ENCODE results near the gene CCL1.

Gene CCL1, protein sequence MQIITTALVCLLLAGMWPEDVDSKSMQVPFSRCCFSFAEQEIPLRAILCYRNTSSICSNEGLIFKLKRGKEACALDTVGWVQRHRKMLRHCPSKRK

GRCh38 chr17:34363183-34363661, at the start of gene CCL1:
TSS of gene CCL1 (minus strand) at chr17:34363233. CDS start at chr17:34363161, 72 bp downstream.
- no peak within 1 kb of the TSS for H3K4me3 Mint-ChIP-seq
- ATAC-seq (replicated peaks; ENCODE audit: extremely low read depth, poor library complexity, severe bottlenecking) = no peak
- H3K4me1 Mint-ChIP-seq = no peaks in the 10 kb centered on the region
- H3K27ac Mint-ChIP-seq (ENCODE audit: low read depth) = no peak within 1 kb of the TSS
- H3K9me3 Mint-ChIP-seq = no peaks in the 10 kb centered on the region
- H3K36me3 Mint-ChIP-seq (ENCODE audit: insufficient read depth) = no peaks in the 10 kb centered on the region
- peaks cover 28% of the 10 kb centered on the region for H3K27me3 Mint-ChIP-seq
- no peak for DNase-seq (ENCODE audit: low spot score in 2 of 2)

DNA sequence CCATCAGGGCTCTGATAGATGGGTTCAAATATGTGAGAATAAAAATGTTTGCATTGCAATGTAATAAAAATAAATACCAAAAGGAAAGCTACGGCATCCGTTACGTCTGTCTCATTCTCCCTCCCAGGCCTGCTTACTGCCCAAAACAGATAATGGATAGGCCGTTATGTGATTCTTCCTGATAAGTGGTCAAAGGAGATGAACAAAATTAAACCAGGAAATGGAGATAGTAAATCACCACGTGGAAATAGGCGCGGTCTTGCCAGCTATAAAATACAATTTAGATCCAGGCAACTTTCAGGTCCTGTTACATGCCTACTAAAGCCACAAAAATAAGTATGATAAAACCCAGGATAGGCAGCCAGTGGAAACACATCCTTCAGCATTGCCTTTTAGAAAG, 49.5 kb upstream of the CCL1 start:
- Mint-ChIP-seq H3K27me3 (peaks cover 58% of the 10 kb centered on the region), H3K4me3 (no peak overlapping the region), H3K27ac (ENCODE audit: low read depth) (no peak overlapping the region), H3K36me3 (ENCODE audit: insufficient read depth) (no peaks in the 10 kb centered on the region), H3K9me3 (no peaks in the 10 kb centered on the region), H3K4me1 (no peaks in the 10 kb centered on the region)
- no peak for DNase-seq (ENCODE audit: low spot score in 2 of 2)
- ATAC-seq (replicated peaks; ENCODE audit: extremely low read depth, poor library complexity, severe bottlenecking) = no peak

DNA sequence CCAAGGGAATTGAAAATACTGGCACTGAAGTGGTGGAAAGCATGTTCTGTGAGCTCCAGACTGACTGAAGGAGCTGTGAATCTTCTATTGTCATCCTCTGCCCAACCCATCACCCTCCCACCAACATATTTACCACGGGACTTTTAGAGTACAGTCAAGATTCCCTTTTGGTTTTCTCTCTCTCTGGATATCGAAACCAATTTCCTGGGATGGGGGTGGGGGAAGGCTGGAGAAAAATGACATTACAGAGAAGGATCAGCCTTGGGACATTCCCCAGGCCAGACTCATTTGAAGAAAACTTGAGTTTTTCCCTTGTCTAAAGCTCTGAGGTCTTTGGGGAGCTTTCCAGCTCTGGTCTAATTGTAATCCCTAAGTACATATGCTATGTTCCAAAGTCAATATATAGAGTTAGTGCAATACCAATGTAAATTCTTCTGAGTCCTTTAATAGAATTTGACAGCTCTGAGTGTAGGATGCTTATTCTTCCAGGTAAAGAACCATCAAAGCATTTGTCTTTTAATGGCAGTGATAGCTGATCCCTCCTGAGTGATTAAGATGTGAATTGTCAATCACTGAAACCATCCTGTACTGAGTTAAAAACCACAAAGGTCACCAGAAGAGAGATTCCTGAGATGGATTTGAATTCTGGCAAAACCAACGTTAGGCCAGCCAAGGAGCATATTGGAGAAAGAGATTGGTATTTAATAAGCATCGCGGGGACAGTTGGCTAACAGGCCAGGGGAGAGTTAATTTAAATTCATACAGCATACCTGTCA, 48.8 kb upstream of the CCL1 start:
- Mint-ChIP-seq H3K4me1 (no peaks in the 10 kb centered on the region), H3K9me3 (no peaks in the 10 kb centered on the region), H3K27me3 (peaks cover 65% of the 10 kb centered on the region), H3K4me3 (no peak overlapping the region), H3K36me3 (ENCODE audit: insufficient read depth) (no peaks in the 10 kb centered on the region), H3K27ac (ENCODE audit: low read depth) (no peak overlapping the region)
- DNase-seq (ENCODE audit: low spot score in 2 of 2) (no peak), ATAC-seq (replicated peaks; ENCODE audit: extremely low read depth, poor library complexity, severe bottlenecking) (no peak)

DNA sequence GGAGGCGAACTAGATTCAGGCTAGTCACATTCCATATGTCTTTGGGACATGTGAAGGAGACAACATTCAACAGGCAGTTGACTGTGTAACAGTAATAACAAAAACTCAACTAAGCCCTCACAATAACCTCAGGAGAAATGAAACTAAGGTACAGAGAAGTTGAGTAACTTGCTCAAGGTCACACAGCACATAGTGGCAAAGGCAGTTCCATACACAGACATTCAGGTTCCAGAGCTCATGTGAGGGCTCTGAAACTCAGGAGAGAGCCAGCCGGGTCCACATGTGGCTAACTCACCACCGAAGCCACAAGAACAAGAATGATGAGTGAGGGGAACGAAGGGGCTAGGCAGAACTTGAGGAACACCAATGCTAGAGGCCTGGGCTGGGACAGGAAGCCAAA, 46.3 kb upstream of the CCL1 start:
- H3K4me3 Mint-ChIP-seq = no peak overlapping the region
- no peak overlapping the region for H3K27ac Mint-ChIP-seq (ENCODE audit: low read depth)
- H3K4me1 Mint-ChIP-seq = no peaks in the 10 kb centered on the region
- H3K36me3 Mint-ChIP-seq (ENCODE audit: insufficient read depth) = no peaks in the 10 kb centered on the region
- H3K9me3 Mint-ChIP-seq = no peaks in the 10 kb centered on the region
- H3K27me3 Mint-ChIP-seq = peaks cover 57% of the 10 kb centered on the region
- no peak for DNase-seq (ENCODE audit: low spot score in 2 of 2)
- no peak for ATAC-seq (replicated peaks; ENCODE audit: extremely low read depth, poor library complexity, severe bottlenecking)

DNA sequence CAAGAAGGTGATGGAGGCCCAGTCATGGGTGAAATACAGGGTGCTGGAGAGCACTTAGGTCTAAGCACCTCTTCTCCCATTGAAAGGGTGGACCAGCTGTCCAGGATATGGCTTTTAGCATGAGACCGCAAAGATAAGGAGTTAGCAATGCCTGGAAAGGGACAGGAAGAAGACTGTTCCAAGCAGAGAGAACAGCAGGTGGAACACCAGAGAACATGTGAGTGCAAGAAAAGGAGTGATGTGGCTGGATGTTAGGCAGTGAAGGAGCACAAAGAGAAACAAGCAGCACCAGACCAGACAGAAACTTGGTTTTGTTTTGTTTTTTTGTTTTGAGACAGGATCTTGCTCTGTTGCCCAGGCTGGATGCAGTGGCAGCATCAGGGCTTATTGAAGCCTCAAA, 45.4 kb upstream of the CCL1 start:
- no peaks in the 10 kb centered on the region for H3K4me1 Mint-ChIP-seq
- no peaks in the 10 kb centered on the region for H3K36me3 Mint-ChIP-seq (ENCODE audit: insufficient read depth)
- H3K27me3 Mint-ChIP-seq = peaks cover 51% of the 10 kb centered on the region
- no peak for DNase-seq (ENCODE audit: low spot score in 2 of 2)
- no peaks in the 10 kb centered on the region for H3K9me3 Mint-ChIP-seq
- no peak overlapping the region for H3K4me3 Mint-ChIP-seq
- H3K27ac Mint-ChIP-seq (ENCODE audit: low read depth) = no peak overlapping the region
- ATAC-seq (replicated peaks; ENCODE audit: extremely low read depth, poor library complexity, severe bottlenecking) = no peak

DNA sequence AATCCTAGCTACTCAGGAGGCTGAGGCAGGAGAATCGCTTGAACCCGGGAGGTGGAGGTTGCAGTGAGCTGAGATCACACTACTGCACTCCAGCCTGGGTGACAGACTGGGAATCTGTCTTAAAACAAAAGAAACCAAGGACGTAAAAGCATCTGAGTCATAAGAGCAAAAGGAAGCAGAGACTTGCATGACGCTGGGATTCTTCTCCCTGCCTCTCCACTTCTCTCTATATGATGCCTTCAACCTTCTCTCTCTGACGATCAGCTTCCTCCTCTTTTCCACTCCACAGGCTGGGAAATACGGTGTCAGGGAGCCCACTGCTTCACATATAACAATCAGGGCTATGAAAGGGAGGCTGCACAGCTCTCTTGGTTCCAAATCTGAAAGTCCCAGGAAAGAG, 43.2 kb upstream of the CCL1 start:
- H3K27ac Mint-ChIP-seq (ENCODE audit: low read depth) = no peak overlapping the region
- peaks cover 47% of the 10 kb centered on the region for H3K27me3 Mint-ChIP-seq
- no peaks in the 10 kb centered on the region for H3K4me1 Mint-ChIP-seq
- no peak for DNase-seq (ENCODE audit: low spot score in 2 of 2)
- ATAC-seq (replicated peaks; ENCODE audit: extremely low read depth, poor library complexity, severe bottlenecking) = no peak
- H3K9me3 Mint-ChIP-seq = no peaks in the 10 kb centered on the region
- H3K4me3 Mint-ChIP-seq = no peak overlapping the region
- H3K36me3 Mint-ChIP-seq (ENCODE audit: insufficient read depth) = no peaks in the 10 kb centered on the region

DNA sequence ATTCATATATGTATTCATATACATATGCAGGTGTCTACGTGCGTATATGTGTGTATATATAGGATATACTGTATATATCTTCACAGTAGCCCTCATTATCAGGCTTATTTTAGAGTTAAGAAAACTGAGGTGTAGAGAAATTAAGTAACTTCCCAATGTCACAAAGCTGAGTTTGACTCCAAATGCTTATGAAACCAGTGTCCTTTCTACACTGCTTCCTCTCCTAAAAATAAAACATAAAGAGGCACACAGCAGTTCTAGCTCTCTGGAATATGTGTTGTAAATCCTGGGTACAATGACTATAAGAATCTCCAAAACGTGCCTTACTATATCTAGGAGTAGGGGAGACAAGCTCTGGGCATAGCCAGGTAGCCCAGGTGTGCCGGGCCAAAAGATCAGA, 40.0 kb upstream of the CCL1 start:
- DNase-seq (ENCODE audit: low spot score in 2 of 2) = no peak
- Mint-ChIP-seq H3K27ac (ENCODE audit: low read depth) (no peak overlapping the region), H3K4me3 (no peak overlapping the region), H3K36me3 (ENCODE audit: insufficient read depth) (no peaks in the 10 kb centered on the region), H3K4me1 (no peaks in the 10 kb centered on the region), H3K27me3 (peaks cover 19% of the 10 kb centered on the region), H3K9me3 (no peaks in the 10 kb centered on the region)
- ATAC-seq (replicated peaks; ENCODE audit: extremely low read depth, poor library complexity, severe bottlenecking) = no peak

GRCh38 chr17:34401165-34401564, 38.1 kb upstream of the CCL1 start:
- Mint-ChIP-seq H3K9me3 (no peaks in the 10 kb centered on the region), H3K36me3 (ENCODE audit: insufficient read depth) (no peaks in the 10 kb centered on the region), H3K4me3 (no peak overlapping the region), H3K27me3 (peaks cover 13% of the 10 kb centered on the region), H3K4me1 (no peaks in the 10 kb centered on the region), H3K27ac (ENCODE audit: low read depth) (no peak overlapping the region)
- DNase-seq (ENCODE audit: low spot score in 2 of 2) (no peak), ATAC-seq (replicated peaks; ENCODE audit: extremely low read depth, poor library complexity, severe bottlenecking) (no peak)

- peaks cover 13% of the 10 kb centered on the region for H3K27me3 Mint-ChIP-seq
- no peaks in the 10 kb centered on the region for H3K4me1 Mint-ChIP-seq
- no peak overlapping the region for H3K4me3 Mint-ChIP-seq
- H3K27ac Mint-ChIP-seq (ENCODE audit: low read depth) = no peak overlapping the region
- no peak for DNase-seq (ENCODE audit: low spot score in 2 of 2)
- H3K9me3 Mint-ChIP-seq = no peaks in the 10 kb centered on the region
- ATAC-seq (replicated peaks; ENCODE audit: extremely low read depth, poor library complexity, severe bottlenecking) = no peak
- no peaks in the 10 kb centered on the region for H3K36me3 Mint-ChIP-seq (ENCODE audit: insufficient read depth)
Observed at GRCh38 chr17:34400301-34400931, 37.4 kb upstream of the CCL1 start.

GRCh38 chr17:34399725-34400124, 36.7 kb upstream of the CCL1 start:
- Mint-ChIP-seq H3K4me3 (no peak overlapping the region), H3K9me3 (no peaks in the 10 kb centered on the region), H3K27me3 (peaks cover 13% of the 10 kb centered on the region), H3K36me3 (ENCODE audit: insufficient read depth) (no peaks in the 10 kb centered on the region), H3K27ac (ENCODE audit: low read depth) (no peak overlapping the region), H3K4me1 (no peaks in the 10 kb centered on the region)
- no peak for ATAC-seq (replicated peaks; ENCODE audit: extremely low read depth, poor library complexity, severe bottlenecking)
- DNase-seq (ENCODE audit: low spot score in 2 of 2) = no peak

GRCh38 chr17:34398990-34399389, 36.0 kb upstream of the CCL1 start:
- H3K9me3 Mint-ChIP-seq = no peaks in the 10 kb centered on the region
- no peak overlapping the region for H3K4me3 Mint-ChIP-seq
- H3K27ac Mint-ChIP-seq (ENCODE audit: low read depth) = no peak overlapping the region
- DNase-seq (ENCODE audit: low spot score in 2 of 2) (no peak), ATAC-seq (replicated peaks; ENCODE audit: extremely low read depth, poor library complexity, severe bottlenecking) (peak; percentile 19)
- no peaks in the 10 kb centered on the region for H3K4me1 Mint-ChIP-seq
- no peaks in the 10 kb centered on the region for H3K36me3 Mint-ChIP-seq (ENCODE audit: insufficient read depth)
- peaks cover 13% of the 10 kb centered on the region for H3K27me3 Mint-ChIP-seq

DNA sequence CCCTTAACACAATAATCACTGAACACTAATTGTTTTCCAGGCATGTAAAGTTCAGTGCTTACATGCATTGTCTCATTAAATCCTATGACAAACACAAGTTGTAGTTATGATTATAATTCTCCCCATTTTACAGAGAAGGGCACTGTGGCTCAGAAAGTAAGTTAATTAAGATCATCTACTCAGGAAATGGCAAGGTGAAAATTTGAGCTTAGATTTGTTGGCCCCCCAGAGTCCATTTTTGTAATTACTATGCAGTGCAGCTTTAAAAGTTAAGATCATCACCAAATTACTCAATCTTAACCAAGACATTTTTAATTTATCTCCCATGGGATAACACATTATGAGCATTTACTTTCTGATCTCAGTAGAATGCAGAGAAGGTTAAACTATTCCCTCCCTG, 34.2 kb upstream of the CCL1 start:
- H3K36me3 Mint-ChIP-seq (ENCODE audit: insufficient read depth) = no peaks in the 10 kb centered on the region

DNA sequence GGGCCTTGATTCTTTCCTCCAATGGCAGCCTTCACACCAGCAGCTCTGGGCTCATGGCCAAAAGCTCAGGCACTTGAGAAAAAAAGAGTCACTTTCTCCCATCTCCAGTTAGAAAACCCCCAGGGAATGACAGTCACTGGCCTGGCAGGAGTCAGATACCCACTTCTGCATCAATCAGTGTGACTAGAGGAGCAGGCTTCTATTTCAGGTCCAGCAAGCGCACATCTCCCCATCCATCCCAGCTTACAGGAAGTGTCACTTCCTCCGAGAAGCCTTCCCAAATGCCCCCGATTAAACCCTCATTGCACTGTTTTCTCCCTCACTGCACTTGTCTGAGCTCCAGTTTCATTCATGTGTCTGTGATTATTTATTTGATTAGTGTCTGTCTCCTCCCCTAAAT, 30.4 kb upstream of the CCL1 start:
- Mint-ChIP-seq H3K36me3 (ENCODE audit: insufficient read depth) (peaks cover 1% of the 10 kb centered on the region), H3K4me1 (peaks cover 6% of the 10 kb centered on the region), H3K9me3 (no peaks in the 10 kb centered on the region), H3K27me3 (peaks cover 13% of the 10 kb centered on the region), H3K27ac (ENCODE audit: low read depth) (no peak overlapping the region), H3K4me3 (no peak overlapping the region)
- no peak for ATAC-seq (replicated peaks; ENCODE audit: extremely low read depth, poor library complexity, severe bottlenecking)
- no peak for DNase-seq (ENCODE audit: low spot score in 2 of 2)

More for the DNA sequence above, 34.2 kb upstream of the CCL1 start:
- Mint-ChIP-seq H3K27ac (ENCODE audit: low read depth) (no peak overlapping the region), H3K27me3 (peaks cover 13% of the 10 kb centered on the region), H3K4me3 (no peak overlapping the region), H3K9me3 (no peaks in the 10 kb centered on the region), H3K4me1 (no peaks in the 10 kb centered on the region)
- no peak for DNase-seq (ENCODE audit: low spot score in 2 of 2)
- no peak for ATAC-seq (replicated peaks; ENCODE audit: extremely low read depth, poor library complexity, severe bottlenecking)

Measured in central memory CD8-positive, alpha-beta T cell (primary cell).